HG02571 (cell line): Measurements from ENCODE around the gene ANKRD53.
"Not testable (repeated sequence)": the region's sequence is repeated elsewhere in the genome, so short reads cannot be mapped to it uniquely, and the experiment has no call there.

ENCODE experiments used
- ATAC-seq: cut with Tn5 transposase; IDR thresholded peaks from one replicate; pipeline ENCODE4 v1.9.1; 2021; ENCODE audit warnings: mild to moderate bottlenecking, moderate library complexity; ENCODE audit not compliant: unreplicated experiment

Gene ANKRD53

DNA sequence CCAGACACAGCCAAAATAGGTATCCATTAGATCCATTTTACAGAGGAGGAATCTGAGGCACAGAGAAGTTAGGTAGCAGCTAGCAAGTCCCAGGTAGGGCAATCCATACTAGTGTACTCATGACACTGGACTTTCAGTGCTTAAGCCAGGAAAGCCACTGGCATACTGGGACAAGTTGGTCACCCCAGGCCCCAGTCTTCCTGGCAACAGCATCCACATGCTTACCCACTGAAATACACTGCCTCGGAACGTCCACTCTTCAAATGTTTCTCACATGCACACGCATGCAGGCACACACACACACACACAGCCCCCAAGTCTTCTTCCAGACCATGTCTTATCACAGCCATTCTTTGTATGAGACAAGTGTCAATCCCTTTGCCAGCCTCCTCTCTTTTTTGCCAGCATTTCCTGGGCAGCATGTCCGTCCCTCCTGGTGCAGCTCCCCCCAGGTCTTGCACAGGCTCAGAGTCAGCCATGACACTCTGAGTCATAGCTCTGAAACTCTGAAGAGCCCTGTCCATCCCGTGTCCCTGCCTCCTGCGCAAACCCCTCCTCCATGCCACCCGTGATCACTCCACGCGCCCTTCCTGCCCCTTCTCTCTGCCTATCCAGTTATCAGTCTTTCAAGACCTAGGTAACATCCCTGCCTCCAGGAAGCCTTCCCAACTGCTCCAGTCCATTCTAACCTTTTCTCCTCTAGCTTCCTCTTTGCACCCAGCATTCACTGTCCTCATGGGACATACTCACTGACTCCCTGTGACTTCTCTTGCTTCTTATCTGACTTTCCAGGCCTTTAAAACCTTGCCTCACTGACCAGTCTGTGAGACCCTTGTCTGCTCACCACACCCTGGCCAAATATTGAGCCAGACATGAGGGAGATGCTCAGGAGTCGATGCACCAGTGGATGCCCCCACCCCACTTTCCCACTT, 27.1 kb downstream of the ANKRD53 start:
- no peak for ATAC-seq

- no peak for ATAC-seq
These were observed 27.9 kb downstream of the ANKRD53 start for GRCh38 chr2:71006323-71006722.

GRCh38 chr2:71006955-71007799, 28.7 kb downstream of the ANKRD53 start:
- ATAC-seq: no peak

GRCh38 chr2:71008342-71008741, 29.9 kb downstream of the ANKRD53 start:
- ATAC-seq: no peak

DNA sequence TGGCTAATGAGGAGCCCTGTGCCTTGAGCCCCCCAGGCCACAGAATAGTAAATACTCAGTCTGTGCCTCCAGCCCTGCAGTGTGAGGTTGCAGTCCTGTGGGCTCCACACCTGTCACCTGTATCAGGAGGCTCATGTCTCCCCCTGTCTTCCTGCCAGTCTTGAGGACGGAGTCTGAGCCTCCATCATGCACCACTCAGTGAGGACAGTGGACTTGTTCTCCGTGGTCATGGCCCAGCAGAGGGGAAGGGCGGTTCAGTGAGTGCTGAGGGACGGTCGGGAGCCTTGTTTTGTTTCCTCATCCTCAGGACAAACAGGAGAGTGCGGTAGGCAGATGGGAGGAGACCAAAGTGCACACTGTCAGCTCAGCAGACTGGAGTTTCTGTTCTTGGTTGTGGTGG, 33.4 kb downstream of the ANKRD53 start:
- ATAC-seq: not testable (repeated sequence)

- no peak for ATAC-seq
These were observed 40.2 kb downstream of the ANKRD53 start for GRCh38 chr2:71018625-71019024.

GRCh38 chr2:71019989-71020388, 41.6 kb downstream of the ANKRD53 start:
- ATAC-seq: not testable (repeated sequence)

GRCh38 chr2:71021394-71021793, 43.0 kb downstream of the ANKRD53 start:
- not testable (repeated sequence) for ATAC-seq

GRCh38 chr2:71023553-71024243, 45.3 kb downstream of the ANKRD53 start:
- ATAC-seq: not testable (repeated sequence)
